Caco-2 (cell line): ENCODE measurements around the gene ALOX15B. TPM values are rescaled to one million over a fixed set of nuclear protein-coding genes. Genes with fewer than 3 reads are reported as not detected.

ENCODE experiments used
- BruUV-seq: library from RNA; stranded (reverse); fragments of 400-500 nt; replicated peaks from 2 replicates; lab custom pipeline; 2021; lab: Mats Ljungman, UMichigan
- CTCF ChIA-PET: fragments of 300-600 bp; sonication (Branson Sonifier 250); formaldehyde crosslinking; loops from one replicate; lab custom pipeline; 2022; ENCODE audit warnings: antibody characterized with exemption; lab: Charles Lee
- POLR2A ChIA-PET: fragments of 300-600 bp; sonication (Branson Sonifier 250); formaldehyde crosslinking; loops from one replicate; lab custom pipeline; 2022; ENCODE audit warnings: antibody characterized with exemption; lab: Charles Lee
- DNase-seq, 2 experiments: peaks; one replicate each; pipeline versions ENCODE4 v3.0.0 to v3.0.0-alpha.2; 2020 to 2022
- H3K27me3 ChIP-seq: replicated peaks from 2 replicates; pipeline ENCODE4 v1.6.0; 2011; ENCODE audit warnings: low read length; ENCODE audit not compliant: control insufficient read depth, insufficient read depth
- H3K36me3 ChIP-seq: 2 replicates; pipeline ENCODE4 v1.5.1; 2011; ENCODE audit warnings: low read length; ENCODE audit not compliant: control insufficient read depth, insufficient read depth
- H3K4me1 ChIP-seq: fragments of 250-450 bp; sonication (Bioruptor Pico); 2 replicates; pipeline ENCODE4 v1.5.1; 2020; ENCODE audit warnings: mild to moderate bottlenecking
- H3K4me3 ChIP-seq: 2 replicates; pipeline ENCODE4 v1.5.1; 2011; ENCODE audit warnings: low read depth, mild to moderate bottlenecking, control low read depth, low read length
- H3K9me3 ChIP-seq: fragments of 250-450 bp; sonication (Bioruptor Pico); 2 replicates; pipeline ENCODE4 v1.5.1; 2020; ENCODE audit warnings: mild to moderate bottlenecking, moderate library complexity
- H3K27ac Mint-ChIP-seq: one replicate; pipeline ENCODE4 v1.8.0; 2022; ENCODE audit warnings: mixed read lengths; ENCODE audit not compliant: unreplicated experiment
- H3K27me3 Mint-ChIP-seq: one replicate; pipeline ENCODE4 v1.8.0; 2022; ENCODE audit warnings: mixed read lengths; ENCODE audit not compliant: insufficient read depth, unreplicated experiment
- H3K36me3 Mint-ChIP-seq: one replicate; pipeline ENCODE4 v1.8.0; 2022; ENCODE audit warnings: mild to moderate bottlenecking, mixed read lengths; ENCODE audit not compliant: insufficient read depth, unreplicated experiment
- H3K4me1 Mint-ChIP-seq: one replicate; pipeline ENCODE4 v1.8.0; 2022; ENCODE audit warnings: low read depth, mixed read lengths; ENCODE audit not compliant: unreplicated experiment
- H3K4me3 Mint-ChIP-seq: one replicate; pipeline ENCODE4 v1.8.0; 2022; ENCODE audit warnings: mild to moderate bottlenecking, moderate library complexity, mixed read lengths; ENCODE audit not compliant: unreplicated experiment
- H3K9me3 Mint-ChIP-seq: one replicate; pipeline ENCODE4 v1.8.0; 2022; ENCODE audit warnings: mixed read lengths; ENCODE audit not compliant: unreplicated experiment
- CTCF ChIP-seq, 2 experiments: fragments of 200-600 bp in 1 of 2; IDR thresholded peaks; 1 replicate in 1 of 2; 2 replicates in 1 of 2; pipeline versions ENCODE4 v1.5.1 to v1.8.0; 2011 to 2022; ENCODE audit warnings: antibody characterized with exemption in 1 of 2, control low read depth in 1 of 2, inconsistent platforms in 1 of 2, low read depth in 1 of 2, low read length in 1 of 2, mild to moderate bottlenecking in 1 of 2, moderate library complexity in 1 of 2; ENCODE audit not compliant: insufficient read depth in 1 of 2, severe bottlenecking in 1 of 2, unreplicated experiment in 1 of 2
- intact Hi-C: fragments of 100-400 bp; cut with micrococcal nuclease; formaldehyde crosslinking; loops from one replicate; pipeline ENCODE4 v1.10.0; 2022; ENCODE audit not compliant: unreplicated experiment
- total RNA-seq: library from RNA; stranded (reverse); gene quantifications from 2 replicates; pipeline ENCODE4 v1.2.3, GENCODE V29; 2022

ALOX15B gene
- total RNA-seq, 1 experiment from 2014 or later: not detected

DNA sequence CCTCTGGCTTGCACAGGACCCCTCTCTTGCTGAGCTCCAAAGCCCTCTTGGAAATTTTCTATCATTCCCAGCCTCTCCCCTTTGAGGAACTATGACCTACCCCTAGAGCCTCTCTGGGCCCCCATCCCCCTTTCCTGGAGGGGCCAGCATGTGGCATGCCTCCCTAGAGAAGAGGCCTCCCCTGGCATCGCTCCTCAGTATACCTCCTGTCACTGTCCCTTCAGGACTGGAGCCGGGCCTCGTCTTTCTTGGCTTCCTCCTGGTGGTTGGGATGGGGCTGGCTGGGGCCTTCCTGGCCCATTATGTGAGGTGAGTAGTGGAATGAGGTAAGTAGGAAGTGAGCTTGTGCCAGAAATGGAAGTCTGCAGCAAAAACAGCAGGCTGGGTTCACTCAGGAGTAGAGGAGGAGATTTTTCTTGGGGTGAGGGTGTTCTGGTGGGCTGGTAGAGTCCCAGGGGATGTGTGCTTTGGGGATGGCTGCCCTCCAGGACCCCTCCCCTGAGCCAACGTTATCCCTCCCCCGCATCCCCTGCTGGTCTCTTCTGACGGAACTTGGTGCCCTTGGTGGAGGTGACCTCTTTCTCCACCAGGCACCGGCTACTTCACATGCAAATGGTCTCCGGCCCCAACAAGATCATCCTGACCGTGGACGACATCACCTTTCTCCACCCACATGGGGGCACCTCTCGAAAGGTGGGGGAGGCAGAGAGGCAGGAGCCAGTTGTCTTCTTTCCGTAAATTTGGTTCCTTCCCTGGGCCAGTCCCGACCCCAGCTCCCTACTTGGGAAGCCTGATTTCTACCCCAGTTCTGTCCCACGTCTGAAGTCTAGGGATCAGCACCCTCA, 31.8 kb upstream of the ALOX15B start:
- no peaks in the 10 kb centered on the region for H3K27me3 ChIP-seq
- no peaks in the 10 kb centered on the region for H3K36me3 Mint-ChIP-seq
- no peak overlapping the region for H3K4me3 ChIP-seq
- TF ChIP-seq CTCF (IDR thresholded peaks at IDR 0.05; ENCODE audit: insufficient read depth in 1 of 2, low read depth in 1 of 2, low read length in 1 of 2, severe bottlenecking in 1 of 2, unreplicated experiment in 1 of 2): no peak
- no peaks in the 10 kb centered on the region for H3K4me1 Mint-ChIP-seq
- no TSS peak for BruUV-seq
- H3K27ac Mint-ChIP-seq: no peak overlapping the region
- no peaks in the 10 kb centered on the region for H3K36me3 ChIP-seq
- H3K9me3 ChIP-seq: no peaks in the 10 kb centered on the region
- ChIA-PET POLR2A (no interaction called here), CTCF (no interaction called here)
- H3K9me3 Mint-ChIP-seq: no peaks in the 10 kb centered on the region
- DNase-seq: no peak
- no peak overlapping the region for H3K4me3 Mint-ChIP-seq
- no peaks in the 10 kb centered on the region for H3K4me1 ChIP-seq
- intact Hi-C loops: no loop called here
- no peaks in the 10 kb centered on the region for H3K27me3 Mint-ChIP-seq

GRCh38 chr17:8007836-8008235, 31.0 kb upstream of the ALOX15B start:
- BruUV-seq: no TSS peak
- H3K4me3 Mint-ChIP-seq: no peak overlapping the region
- H3K4me1 Mint-ChIP-seq: no peaks in the 10 kb centered on the region
- intact Hi-C loops: no loop called here
- Histone ChIP-seq H3K36me3 (no peaks in the 10 kb centered on the region), H3K4me3 (no peak overlapping the region), H3K27me3 (no peaks in the 10 kb centered on the region), H3K9me3 (no peaks in the 10 kb centered on the region), H3K4me1 (no peaks in the 10 kb centered on the region)
- no peak overlapping the region for H3K27ac Mint-ChIP-seq
- ChIA-PET CTCF (no interaction called here), POLR2A (no interaction called here)
- H3K27me3 Mint-ChIP-seq: no peaks in the 10 kb centered on the region
- no peaks in the 10 kb centered on the region for H3K36me3 Mint-ChIP-seq
- TF ChIP-seq CTCF (IDR thresholded peaks at IDR 0.05; ENCODE audit: insufficient read depth in 1 of 2, low read depth in 1 of 2, low read length in 1 of 2, severe bottlenecking in 1 of 2, unreplicated experiment in 1 of 2): no peak
- H3K9me3 Mint-ChIP-seq: no peaks in the 10 kb centered on the region
- DNase-seq: no peak

- Mint-ChIP-seq H3K27me3 (no peaks in the 10 kb centered on the region), H3K4me1 (peaks cover 5% of the 10 kb centered on the region), H3K36me3 (no peaks in the 10 kb centered on the region), H3K9me3 (no peaks in the 10 kb centered on the region), H3K4me3 (no peak overlapping the region), H3K27ac (no peak overlapping the region)
- CTCF ChIA-PET: no interaction called here
- Histone ChIP-seq H3K27me3 (no peaks in the 10 kb centered on the region), H3K4me1 (peaks cover 5% of the 10 kb centered on the region), H3K4me3 (no peak overlapping the region), H3K9me3 (no peaks in the 10 kb centered on the region), H3K36me3 (no peaks in the 10 kb centered on the region)
- BruUV-seq: no TSS peak
- intact Hi-C loops: no loop called here
- POLR2A ChIA-PET: no interaction called here
- no peak for TF ChIP-seq CTCF (IDR thresholded peaks at IDR 0.05; ENCODE audit: insufficient read depth in 1 of 2, low read depth in 1 of 2, low read length in 1 of 2, severe bottlenecking in 1 of 2, unreplicated experiment in 1 of 2)
- DNase-seq: no peak
These were observed 26.7 kb upstream of the ALOX15B start for GRCh38 chr17:8012045-8012580.
